Measurements from ENCODE around the gene ENOX1. TPM values are rescaled to one million over a fixed set of nuclear protein-coding genes. Genes with fewer than 3 reads are reported as not detected.
"Not testable (repeated sequence)": the region's sequence is repeated elsewhere in the genome, so short reads cannot be mapped to it uniquely, and the experiment has no call there.

The ENOX1 gene
- polyA plus RNA-seq, 3 donors = 0.04 TPM; not detected in 2

DNA sequence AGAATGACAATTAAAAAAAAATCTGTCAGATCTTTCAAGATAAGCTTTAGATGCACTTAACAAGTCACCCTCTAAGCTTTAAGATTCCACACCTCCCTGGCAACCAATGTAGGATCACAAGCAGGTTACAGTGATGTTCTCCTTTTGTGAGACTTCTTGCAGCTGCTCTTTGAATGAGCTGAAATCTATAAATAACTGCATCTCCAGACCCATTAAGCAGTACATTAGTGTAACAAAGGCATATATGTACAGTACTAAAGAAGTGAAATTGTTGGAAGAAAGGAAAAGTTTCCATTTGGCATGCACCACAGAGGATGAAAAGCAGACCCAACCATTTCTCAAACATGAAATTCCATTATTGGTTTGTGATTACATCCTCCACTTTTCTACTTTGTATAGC is 364.7 kb downstream of the ENOX1 start:
- Histone ChIP-seq H2AFZ (ENCODE audit: insufficient read depth, low read depth, low read length, poor library complexity, severe bottlenecking) (no peak overlapping the region), H4K20me1 (ENCODE audit: insufficient read depth, low read length) (no peaks in the 10 kb centered on the region), H3K4me2 (replicated peaks; ENCODE audit: extremely low read depth, low read length, poor library complexity, severe bottlenecking) (no peak overlapping the region), H3K4me3 (replicated peaks in 1 of 3; ENCODE audit: low read depth in 2 of 3, low read length in 3 of 3) (no peak overlapping the region), H3K27me3 (ENCODE audit: control insufficient read depth in 2 of 2, insufficient read depth in 2 of 2, low read length in 2 of 2) (no peaks in the 10 kb centered on the region), H3K9me3 (replicated peaks in 1 of 2; ENCODE audit: control insufficient read depth in 1 of 2, insufficient read depth in 1 of 2, low read length in 2 of 2) (peaks cover 0 to 7% of the 10 kb centered on the region in 2 donors), H3K4me1 (ENCODE audit: control insufficient read depth in 1 of 2, insufficient read depth in 2 of 2, low read length in 2 of 2) (no peaks in the 10 kb centered on the region), H3K9ac (ENCODE audit: insufficient read depth, low read length, poor library complexity, severe bottlenecking) (no peak overlapping the region), H3K79me2 (ENCODE audit: insufficient read depth, low read length) (no peaks in the 10 kb centered on the region), H3K36me3 (replicated peaks in 1 of 2; ENCODE audit: control insufficient read depth in 1 of 2, insufficient read depth in 2 of 2, low read length in 2 of 2) (no peaks in the 10 kb centered on the region), H3K27ac (ENCODE audit: low read depth in 1 of 2, low read length in 2 of 2) (no peak overlapping the region)
- H3K27me3 Mint-ChIP-seq (ENCODE audit: low read depth in 3 of 3) = peaks cover 1 to 6% (median 3%) of the 10 kb centered on the region in 3 donors
- no peak for DNase-seq
- intact Hi-C loops (cut with micrococcal nuclease) = no loop called here
- H3K27ac Mint-ChIP-seq = no peak overlapping the region
- no peaks in the 10 kb centered on the region for H3K4me1 Mint-ChIP-seq
- no peaks in the 10 kb centered on the region for H3K36me3 Mint-ChIP-seq
- TF ChIP-seq CTCF (IDR thresholded peaks at IDR 0.05) = no peak
- no peak overlapping the region for H3K4me3 Mint-ChIP-seq
- peaks cover 0 to 6% (median 2%) of the 10 kb centered on the region in 7 donors for H3K9me3 Mint-ChIP-seq

DNA sequence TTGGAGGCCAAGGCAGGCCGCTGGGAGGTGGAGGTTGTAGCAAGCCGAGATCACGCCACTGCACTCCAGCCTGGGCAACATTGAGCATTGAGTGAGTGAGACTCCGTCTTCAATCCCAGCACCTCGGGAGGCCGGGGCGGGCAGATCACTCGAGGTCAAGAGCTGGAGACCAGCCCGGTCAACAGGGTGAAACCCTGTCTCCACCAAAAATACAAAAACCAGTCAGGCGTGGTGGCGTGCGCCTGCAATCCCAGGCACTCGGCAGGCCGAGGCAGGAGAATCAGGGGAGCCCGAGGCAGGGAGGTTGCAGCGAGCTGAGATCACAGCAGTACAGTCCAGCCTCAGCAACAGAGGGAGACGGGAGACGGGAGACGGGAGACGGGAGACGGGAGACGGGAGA is 369.9 kb downstream of the ENOX1 start:
- WGBS (ENCODE audit: insufficient coverage) = over 99% methylated on average over 15 of the region's 22 CpGs
- H3K9me3 ChIP-seq (replicated peaks in 1 of 2; ENCODE audit: control insufficient read depth in 1 of 2, insufficient read depth in 1 of 2, low read length in 2 of 2) = peaks cover 0 to 22% of the 10 kb centered on the region in 2 donors
- H3K4me1 Mint-ChIP-seq; H3K4me1 ChIP-seq (ENCODE audit: control insufficient read depth in 1 of 2, insufficient read depth in 2 of 2, low read length in 2 of 2); H2AFZ ChIP-seq (ENCODE audit: insufficient read depth, low read depth, low read length, poor library complexity, severe bottlenecking); H3K27ac Mint-ChIP-seq; H3K4me2 ChIP-seq (replicated peaks; ENCODE audit: extremely low read depth, low read length, poor library complexity, severe bottlenecking); H3K27ac ChIP-seq (ENCODE audit: low read depth in 1 of 2, low read length in 2 of 2); intact Hi-C loops (cut with micrococcal nuclease); H3K36me3 Mint-ChIP-seq; H3K4me3 ChIP-seq (replicated peaks in 1 of 3; ENCODE audit: low read depth in 2 of 3, low read length in 3 of 3); H3K79me2 ChIP-seq (ENCODE audit: insufficient read depth, low read length); H3K27me3 Mint-ChIP-seq (ENCODE audit: low read depth in 3 of 3); H3K9ac ChIP-seq (ENCODE audit: insufficient read depth, low read length, poor library complexity, severe bottlenecking); DNase-seq; H3K27me3 ChIP-seq (ENCODE audit: control insufficient read depth in 2 of 2, insufficient read depth in 2 of 2, low read length in 2 of 2); H4K20me1 ChIP-seq (ENCODE audit: insufficient read depth, low read length); H3K4me3 Mint-ChIP-seq; H3K36me3 ChIP-seq (replicated peaks in 1 of 2; ENCODE audit: control insufficient read depth in 1 of 2, insufficient read depth in 2 of 2, low read length in 2 of 2): not testable (repeated sequence)
- H3K9me3 Mint-ChIP-seq = peaks cover 6 to 25% (median 13%) of the 10 kb centered on the region in 7 donors

DNA sequence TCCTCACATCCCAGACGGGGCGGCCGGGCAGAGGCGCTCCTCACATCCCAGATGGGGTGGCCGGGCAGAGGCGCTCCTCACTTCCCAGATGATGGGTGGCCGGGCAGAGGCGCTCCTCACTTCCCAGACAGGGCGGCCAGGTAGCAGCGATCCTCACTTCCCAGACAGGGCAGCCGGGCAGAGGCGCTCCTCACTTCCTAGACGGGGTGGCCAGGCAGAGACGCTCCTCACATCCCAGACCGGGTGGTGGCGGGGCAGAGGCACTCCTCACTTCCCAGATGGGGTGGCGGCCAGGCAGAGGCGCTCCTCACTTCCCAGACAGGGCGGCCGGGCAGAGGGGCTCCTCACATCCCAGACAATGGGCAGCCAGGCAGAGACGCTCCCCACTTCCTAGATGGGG is 370.4 kb downstream of the ENOX1 start:
- H3K4me1 ChIP-seq (ENCODE audit: control insufficient read depth in 1 of 2, insufficient read depth in 2 of 2, low read length in 2 of 2); H3K36me3 ChIP-seq (replicated peaks in 1 of 2; ENCODE audit: control insufficient read depth in 1 of 2, insufficient read depth in 2 of 2, low read length in 2 of 2); H3K36me3 Mint-ChIP-seq; H3K79me2 ChIP-seq (ENCODE audit: insufficient read depth, low read length); H3K27me3 Mint-ChIP-seq (ENCODE audit: low read depth in 3 of 3); H3K4me3 Mint-ChIP-seq; intact Hi-C loops (cut with micrococcal nuclease); H3K27ac Mint-ChIP-seq; H3K27me3 ChIP-seq (ENCODE audit: control insufficient read depth in 2 of 2, insufficient read depth in 2 of 2, low read length in 2 of 2); H2AFZ ChIP-seq (ENCODE audit: insufficient read depth, low read depth, low read length, poor library complexity, severe bottlenecking); DNase-seq; H3K4me3 ChIP-seq (replicated peaks in 1 of 3; ENCODE audit: low read depth in 2 of 3, low read length in 3 of 3); H4K20me1 ChIP-seq (ENCODE audit: insufficient read depth, low read length); H3K4me1 Mint-ChIP-seq; H3K9ac ChIP-seq (ENCODE audit: insufficient read depth, low read length, poor library complexity, severe bottlenecking); H3K4me2 ChIP-seq (replicated peaks; ENCODE audit: extremely low read depth, low read length, poor library complexity, severe bottlenecking); H3K27ac ChIP-seq (ENCODE audit: low read depth in 1 of 2, low read length in 2 of 2): not testable (repeated sequence)
- H3K9me3 Mint-ChIP-seq = peaks cover 6 to 25% (median 13%) of the 10 kb centered on the region in 7 donors
- 99% methylated on average over 10 of the region's 21 CpGs for WGBS (ENCODE audit: insufficient coverage)
- H3K9me3 ChIP-seq (replicated peaks in 1 of 2; ENCODE audit: control insufficient read depth in 1 of 2, insufficient read depth in 1 of 2, low read length in 2 of 2) = peaks cover 0 to 22% of the 10 kb centered on the region in 2 donors

GRCh38 chr13:43415903-43416391 is 370.8 kb downstream of the ENOX1 start:
- H3K36me3 ChIP-seq (replicated peaks in 1 of 2; ENCODE audit: control insufficient read depth in 1 of 2, insufficient read depth in 2 of 2, low read length in 2 of 2); H3K27me3 Mint-ChIP-seq (ENCODE audit: low read depth in 3 of 3); H3K27ac Mint-ChIP-seq; H3K9ac ChIP-seq (ENCODE audit: insufficient read depth, low read length, poor library complexity, severe bottlenecking); H4K20me1 ChIP-seq (ENCODE audit: insufficient read depth, low read length); H3K4me3 ChIP-seq (replicated peaks in 1 of 3; ENCODE audit: low read depth in 2 of 3, low read length in 3 of 3); H3K27me3 ChIP-seq (ENCODE audit: control insufficient read depth in 2 of 2, insufficient read depth in 2 of 2, low read length in 2 of 2); H3K4me3 Mint-ChIP-seq; H3K36me3 Mint-ChIP-seq; H3K4me1 ChIP-seq (ENCODE audit: control insufficient read depth in 1 of 2, insufficient read depth in 2 of 2, low read length in 2 of 2); DNase-seq; H3K4me1 Mint-ChIP-seq; intact Hi-C loops (cut with micrococcal nuclease); H3K79me2 ChIP-seq (ENCODE audit: insufficient read depth, low read length); H2AFZ ChIP-seq (ENCODE audit: insufficient read depth, low read depth, low read length, poor library complexity, severe bottlenecking); H3K27ac ChIP-seq (ENCODE audit: low read depth in 1 of 2, low read length in 2 of 2); H3K4me2 ChIP-seq (replicated peaks; ENCODE audit: extremely low read depth, low read length, poor library complexity, severe bottlenecking): not testable (repeated sequence)
- 87% methylated on average over 29 of the region's 33 CpGs for WGBS (ENCODE audit: insufficient coverage)
- H3K9me3 ChIP-seq (replicated peaks in 1 of 2; ENCODE audit: control insufficient read depth in 1 of 2, insufficient read depth in 1 of 2, low read length in 2 of 2) = peaks cover 0 to 22% of the 10 kb centered on the region in 2 donors
- peaks cover 6 to 25% (median 13%) of the 10 kb centered on the region in 7 donors for H3K9me3 Mint-ChIP-seq
